CD4-positive, alpha-beta T cell (primary cell): ENCODE measurements around the gene RREB1. TPM values are rescaled to one million over a fixed set of nuclear protein-coding genes. Genes with fewer than 3 reads are reported as not detected.
"Not testable (repeated sequence)": the region's sequence is repeated elsewhere in the genome, so short reads cannot be mapped to it uniquely, and the experiment has no call there.

Experiments used
- ATAC-seq: fragments of 200-7000 bp; cut with Tn5 transposase; one replicate; pipeline ENCODE4 v1.10.0; 2022; ENCODE audit warnings: mild to moderate bottlenecking; ENCODE audit not compliant: poor library complexity
- CTCF ChIA-PET: fragments of 350-600 bp; sonication (Branson Sonifier 250); formaldehyde crosslinking; loops from one replicate; lab custom pipeline; 2021; ENCODE audit warnings: antibody characterized with exemption, inconsistent platforms; lab: Charles Lee
- POLR2A ChIA-PET: fragments of 350-600 bp; sonication (Branson Sonifier 250); formaldehyde crosslinking; loops from one replicate; lab custom pipeline; 2021; ENCODE audit warnings: antibody characterized with exemption, inconsistent platforms; lab: Charles Lee
- DNase-seq, 14 experiments: peaks; one replicate each; pipeline ENCODE4 v3.0.0-alpha.2; 2013 to 2020; ENCODE audit warnings: mixed read lengths in 2 of 14
- H3K27ac ChIP-seq, 2 donors: one replicate each; pipeline versions ENCODE4 v1.5.1 to v1.7.0; 2013; ENCODE audit warnings: low read length in 2 of 2, low read depth in 1 of 2, mild to moderate bottlenecking in 1 of 2
- H3K27me3 ChIP-seq, 2 experiments: 1 replicate in 1 of 2; 2 replicates in 1 of 2; pipeline versions ENCODE4 v1.6.1 to v1.7.0; 2013; ENCODE audit warnings: low read length in 2 of 2, control low read depth in 1 of 2, mild to moderate bottlenecking in 1 of 2, moderate library complexity in 1 of 2; ENCODE audit not compliant: insufficient read depth in 2 of 2, control insufficient read depth in 1 of 2
- H3K36me3 ChIP-seq: one replicate; pipeline ENCODE4 v1.6.1; 2013; ENCODE audit warnings: low read length, control low read depth; ENCODE audit not compliant: insufficient read depth
- H3K4me1 ChIP-seq: one replicate; pipeline ENCODE4 v1.6.1; 2013; ENCODE audit warnings: low read length, control low read depth; ENCODE audit not compliant: insufficient read depth
- H3K4me3 ChIP-seq: one replicate; pipeline ENCODE4 v1.5.1; 2013; ENCODE audit warnings: mild to moderate bottlenecking, low read length, moderate library complexity
- H3K9me3 ChIP-seq, 2 experiments: 1 replicate in 1 of 2; 2 replicates in 1 of 2; pipeline versions ENCODE4 v1.6.1 to v1.7.0; 2013; ENCODE audit warnings: low read length in 2 of 2, mild to moderate bottlenecking in 2 of 2, control low read depth in 1 of 2, moderate library complexity in 1 of 2; ENCODE audit not compliant: control insufficient read depth in 1 of 2, insufficient read depth in 1 of 2
- H3K27ac Mint-ChIP-seq: one replicate; pipeline ENCODE4 v1.8.0; 2020; ENCODE audit warnings: mixed read lengths
- H3K27me3 Mint-ChIP-seq: one replicate; pipeline ENCODE4 v1.8.0; 2021; ENCODE audit warnings: mixed read lengths
- H3K36me3 Mint-ChIP-seq: one replicate; pipeline ENCODE4 v1.8.0; 2021; ENCODE audit warnings: low read depth, mixed read lengths
- H3K4me1 Mint-ChIP-seq: one replicate; pipeline ENCODE4 v1.8.0; 2021; ENCODE audit warnings: low read depth, mixed read lengths
- H3K4me3 Mint-ChIP-seq: one replicate; pipeline ENCODE4 v1.8.0; 2020; ENCODE audit warnings: mild to moderate bottlenecking, mixed read lengths
- H3K9me3 Mint-ChIP-seq: one replicate; pipeline ENCODE4 v1.8.0; 2020; ENCODE audit warnings: mixed read lengths
- intact Hi-C, 2 experiments: fragments of 100-400 bp; cut with DNase I in 1 of 2; cut with micrococcal nuclease in 1 of 2; formaldehyde crosslinking; loops; one replicate each; pipeline versions ENCODE4 v1.15.1 to v1.9.0; 2023 to 2025; cut with DNase I, micrococcal nuclease
- total RNA-seq, 174 experiments: library from RNA in 2 of 174; stranded (reverse) in 2 of 174; gene quantifications; one replicate each; pipeline ENCODE4 v1.2.3 and lab custom pipeline; 2021 to 2026
- TF ChIP-seq, protein P1 (sequence below): fragments of 200-600 bp; IDR thresholded peaks from one replicate; pipeline ENCODE4 v1.8.0; 2022; ENCODE audit warnings: antibody characterized with exemption, mild to moderate bottlenecking

Gene RREB1
- total RNA-seq, 2 experiments from 2014 or later: 56.5 to 60.0 TPM

GRCh38 chr6:7264041-7264440, 156.3 kb downstream of the RREB1 start:
- ATAC-seq (no peak), DNase-seq (no peak)
- H3K27me3 ChIP-seq: peaks cover 0 to 13% of the 10 kb centered on the region in 2 experiments
- TF ChIP-seq, protein P1, sequence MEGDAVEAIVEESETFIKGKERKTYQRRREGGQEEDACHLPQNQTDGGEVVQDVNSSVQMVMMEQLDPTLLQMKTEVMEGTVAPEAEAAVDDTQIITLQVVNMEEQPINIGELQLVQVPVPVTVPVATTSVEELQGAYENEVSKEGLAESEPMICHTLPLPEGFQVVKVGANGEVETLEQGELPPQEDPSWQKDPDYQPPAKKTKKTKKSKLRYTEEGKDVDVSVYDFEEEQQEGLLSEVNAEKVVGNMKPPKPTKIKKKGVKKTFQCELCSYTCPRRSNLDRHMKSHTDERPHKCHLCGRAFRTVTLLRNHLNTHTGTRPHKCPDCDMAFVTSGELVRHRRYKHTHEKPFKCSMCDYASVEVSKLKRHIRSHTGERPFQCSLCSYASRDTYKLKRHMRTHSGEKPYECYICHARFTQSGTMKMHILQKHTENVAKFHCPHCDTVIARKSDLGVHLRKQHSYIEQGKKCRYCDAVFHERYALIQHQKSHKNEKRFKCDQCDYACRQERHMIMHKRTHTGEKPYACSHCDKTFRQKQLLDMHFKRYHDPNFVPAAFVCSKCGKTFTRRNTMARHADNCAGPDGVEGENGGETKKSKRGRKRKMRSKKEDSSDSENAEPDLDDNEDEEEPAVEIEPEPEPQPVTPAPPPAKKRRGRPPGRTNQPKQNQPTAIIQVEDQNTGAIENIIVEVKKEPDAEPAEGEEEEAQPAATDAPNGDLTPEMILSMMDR: no peak
- ChIA-PET POLR2A (interaction anchor here (0.7 kb wide), 1 partner anchor 542 kb away, joined by 3 read pairs; no protein-coding TSS in a partner anchor), CTCF (no interaction called here)
- Mint-ChIP-seq H3K9me3 (no peaks in the 10 kb centered on the region), H3K27ac (no peak overlapping the region), H3K36me3 (no peaks in the 10 kb centered on the region), H3K4me1 (peaks cover 20% of the 10 kb centered on the region), H3K27me3 (peaks cover 19% of the 10 kb centered on the region), H3K4me3 (no peak overlapping the region)
- H3K27ac ChIP-seq: no peak overlapping the region
- no peak overlapping the region for H3K4me3 ChIP-seq
- peaks cover 0 to 23% of the 10 kb centered on the region in 2 experiments for H3K9me3 ChIP-seq
- no peaks in the 10 kb centered on the region for H3K36me3 ChIP-seq
- peaks cover 17% of the 10 kb centered on the region for H3K4me1 ChIP-seq
- intact Hi-C loops: no loop called here

DNA sequence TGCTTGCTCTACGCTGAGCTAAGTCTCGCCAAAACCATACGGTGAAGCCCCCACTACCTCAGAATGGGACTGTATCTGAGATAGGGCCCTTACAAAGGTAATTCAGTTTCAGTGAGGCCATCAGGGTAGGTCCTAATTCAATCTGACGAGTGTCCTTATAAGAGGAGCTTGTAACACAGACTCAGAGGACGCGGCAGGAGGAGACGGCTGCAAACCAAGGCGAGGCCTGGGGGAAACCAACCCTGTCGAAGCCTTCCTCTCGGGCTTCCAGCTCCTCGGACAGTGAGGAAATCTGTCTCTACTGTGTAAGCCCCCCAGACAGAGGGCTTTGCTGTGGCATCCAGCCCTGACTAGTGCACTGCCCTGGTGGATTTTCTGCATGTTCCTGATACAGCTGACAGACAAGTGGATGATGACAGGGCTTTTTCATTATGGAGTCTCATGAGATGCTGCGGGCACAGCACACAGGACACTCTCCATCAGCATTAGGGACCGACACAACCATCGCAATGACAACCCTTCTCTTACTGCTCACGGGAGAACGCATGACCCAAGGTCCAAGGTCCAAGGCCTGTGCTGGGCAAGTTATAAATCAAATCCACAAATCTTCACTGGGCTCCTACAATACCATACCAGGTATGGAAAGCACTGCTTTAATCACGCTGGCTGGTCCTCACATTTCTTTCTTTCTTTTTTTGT, 157.1 kb downstream of the RREB1 start:
- CTCF ChIA-PET: no interaction called here
- intact Hi-C loops: no loop called here
- no peaks in the 10 kb centered on the region for H3K36me3 Mint-ChIP-seq
- H3K9me3 ChIP-seq: peaks cover 0 to 20% of the 10 kb centered on the region in 2 experiments
- POLR2A ChIA-PET: no interaction called here
- H3K4me3 Mint-ChIP-seq: peak overlapping the region; percentile 1
- TF ChIP-seq, protein P1: no peak
- peaks cover 17% of the 10 kb centered on the region for H3K4me1 ChIP-seq
- no peak for ATAC-seq
- H3K36me3 ChIP-seq: no peaks in the 10 kb centered on the region
- peaks cover 19% of the 10 kb centered on the region for H3K27me3 Mint-ChIP-seq
- no peak overlapping the region for H3K4me3 ChIP-seq
- no peak overlapping the region for H3K27ac ChIP-seq
- H3K9me3 Mint-ChIP-seq: no peaks in the 10 kb centered on the region
- H3K27ac Mint-ChIP-seq: no peak overlapping the region
- peaks cover 0 to 10% of the 10 kb centered on the region in 2 experiments for H3K27me3 ChIP-seq
- peaks cover 20% of the 10 kb centered on the region for H3K4me1 Mint-ChIP-seq
- DNase-seq: no peak

GRCh38 chr6:7265385-7265726, 157.6 kb downstream of the RREB1 start:
- H3K27me3 ChIP-seq, H3K4me3 ChIP-seq, DNase-seq, POLR2A ChIA-PET, H3K27ac Mint-ChIP-seq, intact Hi-C loops, H3K9me3 Mint-ChIP-seq, ATAC-seq, H3K36me3 Mint-ChIP-seq, H3K36me3 ChIP-seq, CTCF ChIA-PET, H3K27ac ChIP-seq: not testable (repeated sequence)
- H3K4me3 Mint-ChIP-seq: peak overlapping the region; percentile 1
- H3K27me3 Mint-ChIP-seq: peaks cover 17% of the 10 kb centered on the region
- H3K4me1 ChIP-seq: peaks cover 16% of the 10 kb centered on the region
- H3K4me1 Mint-ChIP-seq: peaks cover 18% of the 10 kb centered on the region
- H3K9me3 ChIP-seq: peaks cover 0 to 20% of the 10 kb centered on the region in 2 experiments

- DNase-seq: no peak
- Histone ChIP-seq H3K27ac (no peak overlapping the region), H3K4me1 (no peaks in the 10 kb centered on the region), H3K9me3 (peaks cover 0 to 8% of the 10 kb centered on the region in 2 experiments), H3K36me3 (no peaks in the 10 kb centered on the region), H3K27me3 (no peaks in the 10 kb centered on the region), H3K4me3 (no peak overlapping the region)
- Mint-ChIP-seq H3K36me3 (no peaks in the 10 kb centered on the region), H3K27ac (no peak overlapping the region), H3K4me1 (peaks cover 5% of the 10 kb centered on the region), H3K27me3 (peaks cover 4% of the 10 kb centered on the region), H3K9me3 (no peaks in the 10 kb centered on the region), H3K4me3 (no peak overlapping the region)
- TF ChIP-seq, protein P1: no peak
- ChIA-PET POLR2A (no interaction called here), CTCF (no interaction called here)
- no peak for ATAC-seq
- intact Hi-C loops: no loop called here
Observed at GRCh38 chr6:7267071-7267465, 159.3 kb downstream of the RREB1 start.
